B cell (primary cell): ENCODE data around the gene EIF1AX. TPM values are rescaled to one million over a fixed set of nuclear protein-coding genes. Genes with fewer than 3 reads are reported as not detected.
"Not testable (repeated sequence)": the region's sequence is repeated elsewhere in the genome, so short reads cannot be mapped to it uniquely, and the experiment has no call there.

Source experiments
- ATAC-seq: fragments of 200-7000 bp; cut with Tn5 transposase; one replicate; pipeline ENCODE4 v1.10.0; 2021; ENCODE audit warnings: low read depth, mild to moderate bottlenecking, moderate number of reproducible peaks, moderate library complexity
- CTCF ChIA-PET: fragments of 350-600 bp; sonication (Branson Sonifier 250); formaldehyde crosslinking; loops from one replicate; lab custom pipeline; 2021; ENCODE audit warnings: antibody characterized with exemption, inconsistent platforms; lab: Charles Lee
- POLR2A ChIA-PET: fragments of 350-600 bp; sonication (Branson Sonifier 250); formaldehyde crosslinking; loops from one replicate; lab custom pipeline; 2021; ENCODE audit warnings: antibody characterized with exemption; lab: Charles Lee
- DNase-seq: peaks from one replicate; pipeline ENCODE4 v3.0.0; 2013
- H2AFZ ChIP-seq: 2 replicates; pipeline ENCODE4 v1.6.1; 2012; ENCODE audit warnings: mild to moderate bottlenecking, low read depth, low read length; ENCODE audit not compliant: insufficient read depth, poor library complexity, severe bottlenecking
- H3K27ac ChIP-seq, 2 donors: 1 replicate in 1 of 2; 2 replicates in 1 of 2; pipeline ENCODE4 v1.5.1; 2012 to 2013; ENCODE audit warnings: low read length in 2 of 2, mild to moderate bottlenecking in 2 of 2, moderate library complexity in 1 of 2
- H3K27me3 ChIP-seq, 4 experiments: fragments of 200-600 bp in 1 of 4; sonication (generic) in 1 of 4; replicated peaks in 1 of 4; 1 replicate in 2 of 4; 2 replicates in 2 of 4; pipeline versions ENCODE4 v1.6.1 to v1.7.0; 2013 to 2016; ENCODE audit warnings: low read length in 3 of 4, mild to moderate bottlenecking in 2 of 4, mixed read lengths in 1 of 4, moderate library complexity in 1 of 4; ENCODE audit not compliant: insufficient read depth in 4 of 4, control insufficient read depth in 3 of 4; ENCODE audit errors: control extremely low read depth in 1 of 4
- H3K36me3 ChIP-seq, 2 experiments: replicated peaks in 1 of 2; 1 replicate in 1 of 2; 2 replicates in 1 of 2; pipeline versions ENCODE4 v1.6.1 to v1.7.1; 2013; ENCODE audit warnings: low read length in 1 of 2; ENCODE audit not compliant: insufficient read depth in 2 of 2, control insufficient read depth in 1 of 2; ENCODE audit errors: control extremely low read depth in 1 of 2, extremely low read depth in 1 of 2
- H3K4me1 ChIP-seq, 2 donors: fragments of 200-600 bp in 1 of 2; sonication (generic) in 1 of 2; 1 replicate in 1 of 2; 2 replicates in 1 of 2; pipeline versions ENCODE4 v1.5.1 to v1.6.1; 2013 to 2017; ENCODE audit warnings: low read length in 2 of 2; ENCODE audit not compliant: control insufficient read depth in 2 of 2, insufficient read depth in 2 of 2
- H3K4me2 ChIP-seq: replicated peaks from 2 replicates; pipeline ENCODE3; 2012; ENCODE audit warnings: mild to moderate bottlenecking, low read depth, low read length; ENCODE audit not compliant: poor library complexity, severe bottlenecking
- H3K4me3 ChIP-seq, 5 experiments: fragments of 200-600 bp in 1 of 5; sonication (generic) in 1 of 5; 1 replicate in 3 of 5; 2 replicates in 2 of 5; pipeline versions ENCODE4 v1.5.1 to v1.7.0; 2011 to 2016; ENCODE audit warnings: low read length in 4 of 5, mild to moderate bottlenecking in 4 of 5, low read depth in 2 of 5, control low read depth in 1 of 5, moderate library complexity in 1 of 5; ENCODE audit not compliant: insufficient read depth in 1 of 5; ENCODE audit errors: control extremely low read depth in 1 of 5, extremely low read depth in 1 of 5
- H3K79me2 ChIP-seq: fragments of 200-600 bp; sonication (generic); one replicate; pipeline ENCODE4 v1.6.0; 2016; ENCODE audit warnings: low read length; ENCODE audit not compliant: control insufficient read depth, insufficient read depth
- H3K9ac ChIP-seq: fragments of 200-600 bp; sonication (generic); 2 replicates; pipeline ENCODE4 v1.6.1; 2017; ENCODE audit warnings: mild to moderate bottlenecking, low read length, moderate library complexity
- H3K9me3 ChIP-seq, 3 donors: one replicate each; pipeline versions ENCODE4 v1.6.1 to v1.7.1; 2013; ENCODE audit warnings: low read length in 2 of 3; ENCODE audit not compliant: control insufficient read depth in 2 of 3, insufficient read depth in 1 of 3; ENCODE audit errors: control extremely low read depth in 1 of 3
- H4K20me1 ChIP-seq: 2 replicates; pipeline ENCODE4 v1.6.0; 2012; ENCODE audit warnings: mild to moderate bottlenecking, low read length; ENCODE audit not compliant: insufficient read depth, control insufficient read depth, poor library complexity, severe bottlenecking
- H3K27ac Mint-ChIP-seq: one replicate; pipeline ENCODE4 v1.8.0; 2021; ENCODE audit warnings: mixed read lengths
- H3K27me3 Mint-ChIP-seq: one replicate; pipeline ENCODE4 v1.8.0; 2021; ENCODE audit warnings: mixed read lengths
- H3K4me1 Mint-ChIP-seq: one replicate; pipeline ENCODE4 v1.8.0; 2021; ENCODE audit warnings: mixed read lengths
- H3K4me3 Mint-ChIP-seq: one replicate; pipeline ENCODE4 v1.8.0; 2021; ENCODE audit warnings: mixed read lengths
- H3K9me3 Mint-ChIP-seq: one replicate; pipeline ENCODE4 v1.8.0; 2022; ENCODE audit warnings: mixed read lengths; ENCODE audit not compliant: insufficient read depth
- CTCF ChIP-seq: fragments of 200-600 bp; IDR thresholded peaks from one replicate; pipeline ENCODE4 v1.8.0; 2022; ENCODE audit warnings: antibody characterized with exemption, mild to moderate bottlenecking
- EZH2 ChIP-seq: IDR thresholded peaks from 2 replicates; pipeline ENCODE4 v1.6.1; 2012; ENCODE audit warnings: borderline replicate concordance, low read depth, mild to moderate bottlenecking, moderate library complexity, low read length; ENCODE audit not compliant: insufficient read depth, poor library complexity, severe bottlenecking
- WGBS: methylation state at CpG from one replicate; pipeline ENCODE4 v1.1.5; 2013; ENCODE audit warnings: missing lambda C conversion rate; ENCODE audit not compliant: insufficient coverage; 5-methylcytosine and 5-hydroxymethylcytosine counted together
- intact Hi-C: fragments of 100-400 bp; cut with micrococcal nuclease; formaldehyde crosslinking; loops from one replicate; pipeline ENCODE4 v1.10.0; 2022
- polyA plus RNA-seq: library from polyadenylated mRNA; depleted of rRNA; stranded (reverse); fragments of >200 nt; gene quantifications from 2 replicates; pipeline ENCODE4 v1.2.3, GENCODE V29; 2012
- total RNA-seq, 2 donors: library from RNA; stranded (reverse); fragments of 120-200 nt in 1 of 2; gene quantifications; 1 replicate in 1 of 2; 2 replicates in 1 of 2; pipeline versions ENCODE4 v1.2.3 to v1.2.4, GENCODE V29; 2013 to 2022

The EIF1AX gene
- total and polyA plus RNA-seq, 2 donors (not counting 1 experiment from before 2014, with no cell fraction given), result 15.6 to 39.3 TPM

- Histone ChIP-seq H3K36me3 (peaks cover 2 to 39% of the 10 kb centered on the region in 2 experiments), H3K4me1 (no peaks in the 10 kb centered on the region), H4K20me1 (no peaks in the 10 kb centered on the region), H3K27ac (no peak overlapping the region), H3K4me3 (no peak overlapping the region), H3K4me2 (no peak overlapping the region), H3K9ac (no peak overlapping the region), H3K27me3 (no peaks in the 10 kb centered on the region), H3K9me3 (no peaks in the 10 kb centered on the region), H3K79me2 (no peaks in the 10 kb centered on the region), H2AFZ (no peak overlapping the region)
- no peak for ATAC-seq
- Mint-ChIP-seq H3K4me1 (no peaks in the 10 kb centered on the region), H3K27me3 (no peaks in the 10 kb centered on the region), H3K27ac (no peak overlapping the region), H3K4me3 (no peak overlapping the region), H3K9me3 (no peaks in the 10 kb centered on the region)
- POLR2A ChIA-PET, result no interaction called here
- intact Hi-C loops, result no loop called here
- TF ChIP-seq CTCF (no peak), EZH2 (no peak)
- no CpG with 5 or more reads among the region's 2 CpGs for WGBS
- CTCF ChIA-PET, result no interaction called here
- DNase-seq, result no peak
Measured at GRCh38 chrX:20173313-20173712, 31.7 kb upstream of the EIF1AX start.

GRCh38 chrX:20171887-20172286, 30.2 kb upstream of the EIF1AX start:
- H2AFZ ChIP-seq, result no peak overlapping the region
- H3K4me3 ChIP-seq, result no peak overlapping the region
- no peak overlapping the region for H3K27ac Mint-ChIP-seq
- no peak for DNase-seq
- H3K79me2 ChIP-seq, result no peaks in the 10 kb centered on the region
- H3K36me3 ChIP-seq, result peaks cover 2 to 50% of the 10 kb centered on the region in 2 experiments
- ChIA-PET CTCF (no interaction called here), POLR2A (no interaction called here)
- intact Hi-C loops, result no loop called here
- H4K20me1 ChIP-seq, result no peaks in the 10 kb centered on the region
- no peaks in the 10 kb centered on the region for H3K9me3 Mint-ChIP-seq
- 100% methylated on average over 1 of the region's 3 CpGs for WGBS
- H3K4me3 Mint-ChIP-seq, result no peak overlapping the region
- H3K4me2 ChIP-seq, result no peak overlapping the region
- no peak overlapping the region for H3K9ac ChIP-seq
- H3K27me3 ChIP-seq, result no peaks in the 10 kb centered on the region
- H3K4me1 Mint-ChIP-seq, result no peaks in the 10 kb centered on the region
- TF ChIP-seq EZH2 (no peak), CTCF (no peak)
- no peaks in the 10 kb centered on the region for H3K4me1 ChIP-seq
- ATAC-seq, result no peak
- no peak overlapping the region for H3K27ac ChIP-seq
- H3K9me3 ChIP-seq, result no peaks in the 10 kb centered on the region
- no peaks in the 10 kb centered on the region for H3K27me3 Mint-ChIP-seq

- H3K4me1 Mint-ChIP-seq, H3K9me3 ChIP-seq, CTCF ChIA-PET, ATAC-seq, H3K27ac Mint-ChIP-seq, H3K79me2 ChIP-seq, H3K9me3 Mint-ChIP-seq, intact Hi-C loops, POLR2A ChIA-PET, H3K4me1 ChIP-seq, H3K27ac ChIP-seq, H3K27me3 Mint-ChIP-seq, H2AFZ ChIP-seq, H3K4me3 ChIP-seq, H3K9ac ChIP-seq, DNase-seq, H3K4me2 ChIP-seq, H3K4me3 Mint-ChIP-seq, H4K20me1 ChIP-seq, H3K27me3 ChIP-seq: not testable (repeated sequence)
- peaks cover 3 to 33% of the 10 kb centered on the region in 2 experiments for H3K36me3 ChIP-seq
Measured at GRCh38 chrX:20162516-20162915, 20.9 kb upstream of the EIF1AX start.
